Astrocyte (in vitro differentiated cells and primary cell): ENCODE data around the gene CLEC16A. TPM values are rescaled to one million over a fixed set of nuclear protein-coding genes. Genes with fewer than 3 reads are reported as not detected.

ENCODE experiments used
- DNase-seq: peaks from one replicate; pipeline ENCODE4 v3.0.0-alpha.2; 2010; ENCODE audit warnings: low read depth
- FAIRE-seq: peaks from 2 replicates; lab custom pipeline; 2011; peaks lifted over from hg19 to GRCh38; lab: Jason Lieb, UNC
- H2AFZ ChIP-seq: 2 replicates; pipeline ENCODE4 v1.6.0; 2012; ENCODE audit warnings: low read depth, low read length, inconsistent platforms
- H3K27ac ChIP-seq: 2 replicates; pipeline ENCODE4 v1.5.1; 2011; ENCODE audit warnings: low read depth, low read length, inconsistent platforms
- H3K27me3 ChIP-seq: 2 replicates; pipeline ENCODE4 v1.6.0; 2011; ENCODE audit warnings: low read length, inconsistent platforms; ENCODE audit not compliant: insufficient read depth
- H3K36me3 ChIP-seq: 2 replicates; pipeline ENCODE4 v1.5.1; 2011; ENCODE audit warnings: low read length, inconsistent platforms; ENCODE audit not compliant: insufficient read depth
- H3K4me1 ChIP-seq: 2 replicates; pipeline ENCODE4 v1.5.1; 2011; ENCODE audit warnings: low read length, inconsistent platforms; ENCODE audit not compliant: insufficient read depth
- H3K4me2 ChIP-seq: 2 replicates; pipeline ENCODE4 v1.6.0; 2012; ENCODE audit warnings: low read length, inconsistent platforms
- H3K4me3 ChIP-seq: 2 replicates; pipeline ENCODE4 v1.5.1; 2011; ENCODE audit warnings: low read depth, mild to moderate bottlenecking, low read length, inconsistent platforms; ENCODE audit not compliant: insufficient read depth
- H3K79me2 ChIP-seq: 2 replicates; pipeline ENCODE4 v1.6.0; 2012; ENCODE audit warnings: mild to moderate bottlenecking, low read length, inconsistent platforms; ENCODE audit not compliant: insufficient read depth
- H3K9ac ChIP-seq: 2 replicates; pipeline ENCODE4 v1.6.0; 2012; ENCODE audit warnings: mild to moderate bottlenecking, low read length, inconsistent platforms
- H3K9me3 ChIP-seq: 2 replicates; pipeline ENCODE4 v1.5.1; 2012; ENCODE audit warnings: low read depth, mild to moderate bottlenecking, low read length, inconsistent platforms; ENCODE audit not compliant: insufficient read depth
- H4K20me1 ChIP-seq: 2 replicates; pipeline ENCODE4 v1.6.0; 2012; ENCODE audit warnings: low read length, inconsistent platforms; ENCODE audit not compliant: insufficient read depth
- H3K27ac Mint-ChIP-seq: one replicate; pipeline ENCODE4 v1.8.0; 2021; ENCODE audit warnings: mild to moderate bottlenecking, mixed read lengths; ENCODE audit not compliant: unreplicated experiment
- H3K27me3 Mint-ChIP-seq: one replicate; pipeline ENCODE4 v1.8.0; 2021; ENCODE audit warnings: low read depth, mixed read lengths; ENCODE audit not compliant: unreplicated experiment
- H3K36me3 Mint-ChIP-seq: one replicate; pipeline ENCODE4 v1.8.0; 2021; ENCODE audit warnings: low read depth, mixed read lengths; ENCODE audit not compliant: unreplicated experiment
- H3K4me1 Mint-ChIP-seq: one replicate; pipeline ENCODE4 v1.8.0; 2021; ENCODE audit warnings: low read depth, mixed read lengths; ENCODE audit not compliant: unreplicated experiment
- H3K4me3 Mint-ChIP-seq: one replicate; pipeline ENCODE4 v1.8.0; 2021; ENCODE audit warnings: mild to moderate bottlenecking, moderate library complexity, mixed read lengths; ENCODE audit not compliant: unreplicated experiment
- H3K9me3 Mint-ChIP-seq: one replicate; pipeline ENCODE4 v1.8.0; 2021; ENCODE audit warnings: mild to moderate bottlenecking, mixed read lengths; ENCODE audit not compliant: unreplicated experiment
- EZH2 ChIP-seq: IDR thresholded peaks from 2 replicates; pipeline ENCODE4 v1.6.1; 2012; ENCODE audit warnings: mild to moderate bottlenecking, low read length, inconsistent platforms; ENCODE audit not compliant: insufficient read depth
- total RNA-seq: library from RNA; stranded (reverse); gene quantifications from 2 replicates; pipeline ENCODE4 v1.2.1, GENCODE V29; 2021
- TF ChIP-seq, protein P1 (sequence below): IDR thresholded peaks from 2 replicates; pipeline ENCODE4 v1.5.1; 2011; ENCODE audit warnings: low read depth, mild to moderate bottlenecking, inconsistent platforms, low read length, moderate library complexity; ENCODE audit not compliant: insufficient read depth

CLEC16A gene
- total RNA-seq, 1 donor from 2014 or later = 31.7 TPM

DNA sequence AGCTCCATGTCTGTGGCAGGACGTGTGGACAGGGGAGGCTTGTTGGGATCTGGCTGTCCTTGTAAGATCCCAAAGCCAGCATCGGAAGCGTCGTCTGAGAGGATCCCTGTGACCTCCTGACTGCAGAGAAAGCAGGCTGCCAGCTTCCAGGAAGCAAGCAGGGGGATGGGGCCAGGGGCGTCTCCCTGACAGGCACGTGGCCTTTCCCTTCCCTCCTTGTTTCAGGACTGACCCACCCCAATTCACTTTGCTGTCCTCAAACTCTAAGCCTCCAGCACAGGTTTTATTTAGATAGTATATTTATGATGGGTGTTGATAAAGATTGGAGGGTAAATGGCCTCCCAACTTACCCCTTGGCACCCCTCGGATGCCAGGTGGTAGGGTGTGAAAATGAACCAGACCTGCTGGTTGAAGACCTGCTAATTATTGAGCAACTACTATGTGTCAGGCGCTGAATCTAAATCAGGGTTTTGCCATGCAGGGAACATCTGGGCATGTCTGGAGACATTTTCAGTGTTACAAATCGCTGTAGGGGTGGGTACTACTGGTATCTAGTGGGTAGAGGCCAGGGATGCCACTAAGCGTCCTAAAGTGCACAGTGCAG lies 287.1 kb downstream of the CLEC16A start:
- H3K4me1 ChIP-seq = no peaks in the 10 kb centered on the region
- H3K9ac ChIP-seq = no peak overlapping the region
- DNase-seq (no peak), FAIRE-seq (no peak)
- peaks cover 29% of the 10 kb centered on the region for H3K27me3 Mint-ChIP-seq
- no peaks in the 10 kb centered on the region for H3K36me3 Mint-ChIP-seq
- no peaks in the 10 kb centered on the region for H3K79me2 ChIP-seq
- H3K4me3 ChIP-seq = no peak overlapping the region
- no peak for TF ChIP-seq EZH2
- TF ChIP-seq, protein P1, sequence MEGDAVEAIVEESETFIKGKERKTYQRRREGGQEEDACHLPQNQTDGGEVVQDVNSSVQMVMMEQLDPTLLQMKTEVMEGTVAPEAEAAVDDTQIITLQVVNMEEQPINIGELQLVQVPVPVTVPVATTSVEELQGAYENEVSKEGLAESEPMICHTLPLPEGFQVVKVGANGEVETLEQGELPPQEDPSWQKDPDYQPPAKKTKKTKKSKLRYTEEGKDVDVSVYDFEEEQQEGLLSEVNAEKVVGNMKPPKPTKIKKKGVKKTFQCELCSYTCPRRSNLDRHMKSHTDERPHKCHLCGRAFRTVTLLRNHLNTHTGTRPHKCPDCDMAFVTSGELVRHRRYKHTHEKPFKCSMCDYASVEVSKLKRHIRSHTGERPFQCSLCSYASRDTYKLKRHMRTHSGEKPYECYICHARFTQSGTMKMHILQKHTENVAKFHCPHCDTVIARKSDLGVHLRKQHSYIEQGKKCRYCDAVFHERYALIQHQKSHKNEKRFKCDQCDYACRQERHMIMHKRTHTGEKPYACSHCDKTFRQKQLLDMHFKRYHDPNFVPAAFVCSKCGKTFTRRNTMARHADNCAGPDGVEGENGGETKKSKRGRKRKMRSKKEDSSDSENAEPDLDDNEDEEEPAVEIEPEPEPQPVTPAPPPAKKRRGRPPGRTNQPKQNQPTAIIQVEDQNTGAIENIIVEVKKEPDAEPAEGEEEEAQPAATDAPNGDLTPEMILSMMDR = no peak
- no peaks in the 10 kb centered on the region for H3K9me3 ChIP-seq
- H3K4me2 ChIP-seq = no peak overlapping the region
- no peaks in the 10 kb centered on the region for H4K20me1 ChIP-seq
- H3K4me1 Mint-ChIP-seq = no peaks in the 10 kb centered on the region
- no peaks in the 10 kb centered on the region for H3K36me3 ChIP-seq
- no peak overlapping the region for H2AFZ ChIP-seq
- no peak overlapping the region for H3K4me3 Mint-ChIP-seq
- no peaks in the 10 kb centered on the region for H3K9me3 Mint-ChIP-seq
- H3K27me3 ChIP-seq = no peaks in the 10 kb centered on the region
- no peak overlapping the region for H3K27ac ChIP-seq
- peak overlapping the region; percentile 7 for H3K27ac Mint-ChIP-seq

Other genes with a start within 250 kb of the CLEC16A start
- gene TEKT5, start 249.6 kb upstream of the CLEC16A start, total RNA-seq = 0.41 TPM in 1 of 2 replicates, not detected in the other
- 17.4 TPM in 2 replicates for gene NUBP1, start 200.7 kb upstream of the CLEC16A start, total RNA-seq
- gene TVP23A, start 125.8 kb upstream of the CLEC16A start, total RNA-seq = 0.34 and 0.70 TPM in 2 replicates
- gene CIITA, start 67.4 kb upstream of the CLEC16A start, total RNA-seq = not detected in 2 replicates
- 39.8 and 46.6 TPM in 2 replicates for gene DEXI, start 2.1 kb upstream of the CLEC16A start, total RNA-seq